ENCODE data around the gene FAHD1. TPM values are rescaled to one million over a fixed set of nuclear protein-coding genes. Genes with fewer than 3 reads are reported as not detected.

The FAHD1 gene
- 28.1 and 49.4 TPM in 2 replicates for total RNA-seq

GRCh38 chr16:1826691-1827573 is at the start of gene FAHD1, which contains the start of gene HAGH:
TSS of gene FAHD1 (plus strand) at chr16:1827206. CDS start at chr16:1827239, 33 bp downstream.
TSS of gene HAGH (minus strand) at chr16:1826825. CDS start at chr16:1826787, 38 bp downstream.

DNA sequence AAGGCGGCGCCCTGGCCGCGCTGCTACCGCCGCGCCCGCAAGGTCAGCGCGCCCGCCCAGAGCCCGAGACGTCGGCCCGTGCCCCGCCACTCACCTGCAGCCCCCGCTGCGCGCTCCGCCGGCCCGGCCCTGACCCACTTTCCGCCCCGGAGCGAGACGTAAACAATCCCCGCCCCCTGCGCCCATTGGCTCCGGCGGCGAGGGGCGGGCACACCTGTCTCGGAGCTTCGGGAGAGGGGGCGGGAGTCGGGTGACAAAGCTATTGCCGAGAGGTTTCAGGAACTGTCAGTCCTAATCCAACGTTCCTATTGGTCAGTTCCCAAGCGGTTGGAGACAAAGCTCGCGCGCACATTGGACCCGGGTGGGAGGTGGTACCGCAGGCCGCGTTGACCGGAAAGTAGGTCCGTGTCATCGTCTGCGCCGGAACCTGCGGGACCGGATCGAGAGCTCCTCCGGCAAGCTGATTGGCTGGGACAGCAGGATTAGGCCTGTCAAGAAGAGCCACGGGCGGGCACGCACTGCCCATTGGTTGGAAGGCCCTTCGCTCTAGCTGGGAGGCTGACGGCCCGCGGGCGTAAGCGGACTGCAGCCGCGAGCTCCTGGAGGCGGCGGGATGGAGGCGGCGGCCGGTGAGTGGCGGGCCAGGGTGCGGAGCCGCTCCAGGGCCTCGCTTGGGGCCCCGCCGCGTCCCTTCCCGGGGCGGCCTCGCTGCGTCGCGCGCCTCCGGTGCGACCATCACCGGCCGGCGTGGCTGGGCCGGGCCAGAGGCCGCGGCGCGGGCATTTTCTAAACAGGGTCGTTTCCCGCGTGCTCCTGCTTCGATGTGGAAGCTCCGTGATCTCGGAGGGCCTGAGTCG is 44.4 kb upstream of the FAHD1 start, which contains the start of the genes NUBP2 and SPSB3:
Gene NUBP2 (plus strand): TSS at position 553 of the 857 bp plus-strand sequence. CDS start 61 bp downstream, at position 614.
Gene SPSB3 (minus strand): TSS at position 164 of the 857 bp plus-strand sequence. CDS start 1,088 bp downstream, outside the sequence.

GRCh38 chr16:1793578-1794220 is 33.3 kb upstream of the FAHD1 start, which contains the start of gene IGFALS:
TSS of gene IGFALS (minus strand) at chr16:1793705. CDS start at chr16:1793652, 53 bp downstream.

GRCh38 chr16:1871974-1872635 is 45.1 kb downstream of the FAHD1 start, which contains the start of gene MEIOB:
TSS of gene MEIOB (minus strand) at chr16:1872164. CDS start at chr16:1868175, 3,989 bp downstream.

Other genes with a start within 250 kb of the FAHD1 start
- gene IFT140, start 215.1 kb upstream of the FAHD1 start, total RNA-seq, result 27.3 and 30.7 TPM in 2 replicates
- 8.9 and 9.4 TPM in 2 replicates for gene CRAMP1, start 214.8 kb upstream of the FAHD1 start, total RNA-seq
- 23.7 and 24.9 TPM in 2 replicates for gene JPT2, start 148.9 kb upstream of the FAHD1 start, total RNA-seq
- gene MAPK8IP3, start 121.0 kb upstream of the FAHD1 start, total RNA-seq, result 33.2 and 35.8 TPM in 2 replicates
- gene NME3, start 55.7 kb upstream of the FAHD1 start, total RNA-seq, result 21.7 and 29.3 TPM in 2 replicates
- gene EME2, start 54.4 kb upstream of the FAHD1 start, total RNA-seq, result 8.6 and 9.0 TPM in 2 replicates
- gene MRPS34, start 54.1 kb upstream of the FAHD1 start, total RNA-seq, result 36.3 and 42.9 TPM in 2 replicates
- gene SPSB3, start 44.6 kb upstream of the FAHD1 start, total RNA-seq, result 17.4 and 18.9 TPM in 2 replicates
- 43.9 and 44.4 TPM in 2 replicates for gene NUBP2, start 44.2 kb upstream of the FAHD1 start, total RNA-seq
- gene IGFALS, start 33.5 kb upstream of the FAHD1 start, total RNA-seq, result 0.11 TPM in 1 of 2 replicates, not detected in the other
- 14.3 and 23.7 TPM in 2 replicates for gene HAGH, start 381 bp upstream of the FAHD1 start, total RNA-seq
- 0.32 and 0.39 TPM in 2 replicates for gene MEIOB, start 45.0 kb downstream of the FAHD1 start, total RNA-seq
- not detected in 2 replicates for gene HS3ST6, start 91.2 kb downstream of the FAHD1 start, total RNA-seq
- 13.5 and 17.8 TPM in 2 replicates for gene MSRB1, start 116.0 kb downstream of the FAHD1 start, total RNA-seq
- gene RPL3L, start 127.5 kb downstream of the FAHD1 start, total RNA-seq, result not detected in 2 replicates
- 97.7 and 108 TPM in 2 replicates for gene NDUFB10, start 132.3 kb downstream of the FAHD1 start, total RNA-seq
- 1,674 and 2,243 TPM in 2 replicates for gene RPS2, start 137.6 kb downstream of the FAHD1 start, total RNA-seq
- gene RNF151, start 139.7 kb downstream of the FAHD1 start, total RNA-seq, result not detected in 2 replicates
- 17.5 and 19.1 TPM in 2 replicates for gene TBL3, start 144.8 kb downstream of the FAHD1 start, total RNA-seq
- gene NOXO1, start 154.3 kb downstream of the FAHD1 start, total RNA-seq, result not detected in 2 replicates
- gene GFER, start 157.0 kb downstream of the FAHD1 start, total RNA-seq, result 9.2 and 12.5 TPM in 2 replicates
- gene SYNGR3, start 162.8 kb downstream of the FAHD1 start, total RNA-seq, result 0.26 and 0.76 TPM in 2 replicates
- 13.7 and 15.0 TPM in 2 replicates for gene ZNF598, start 182.6 kb downstream of the FAHD1 start, total RNA-seq
- 0.39 and 0.65 TPM in 2 replicates for gene NPW, start 192.6 kb downstream of the FAHD1 start, total RNA-seq
- 24.3 and 40.4 TPM in 2 replicates for gene NHERF2, start 199.7 kb downstream of the FAHD1 start, total RNA-seq
- 15.5 and 16.2 TPM in 2 replicates for gene NTHL1, start 220.6 kb downstream of the FAHD1 start, total RNA-seq
- gene TSC2, start 220.8 kb downstream of the FAHD1 start, total RNA-seq, result 49.2 and 59.6 TPM in 2 replicates

Data from articular chondrocyte of knee joint (primary cell).